ENCODE measurements around the gene SPN. TPM values are rescaled to one million over a fixed set of nuclear protein-coding genes. Genes with fewer than 3 reads are reported as not detected.
"Not testable (repeated sequence)": the region's sequence is repeated elsewhere in the genome, so short reads cannot be mapped to it uniquely, and the experiment has no call there.

SPN gene
- total RNA-seq, 1 donor from 2014 or later: 0.05 TPM

DNA sequence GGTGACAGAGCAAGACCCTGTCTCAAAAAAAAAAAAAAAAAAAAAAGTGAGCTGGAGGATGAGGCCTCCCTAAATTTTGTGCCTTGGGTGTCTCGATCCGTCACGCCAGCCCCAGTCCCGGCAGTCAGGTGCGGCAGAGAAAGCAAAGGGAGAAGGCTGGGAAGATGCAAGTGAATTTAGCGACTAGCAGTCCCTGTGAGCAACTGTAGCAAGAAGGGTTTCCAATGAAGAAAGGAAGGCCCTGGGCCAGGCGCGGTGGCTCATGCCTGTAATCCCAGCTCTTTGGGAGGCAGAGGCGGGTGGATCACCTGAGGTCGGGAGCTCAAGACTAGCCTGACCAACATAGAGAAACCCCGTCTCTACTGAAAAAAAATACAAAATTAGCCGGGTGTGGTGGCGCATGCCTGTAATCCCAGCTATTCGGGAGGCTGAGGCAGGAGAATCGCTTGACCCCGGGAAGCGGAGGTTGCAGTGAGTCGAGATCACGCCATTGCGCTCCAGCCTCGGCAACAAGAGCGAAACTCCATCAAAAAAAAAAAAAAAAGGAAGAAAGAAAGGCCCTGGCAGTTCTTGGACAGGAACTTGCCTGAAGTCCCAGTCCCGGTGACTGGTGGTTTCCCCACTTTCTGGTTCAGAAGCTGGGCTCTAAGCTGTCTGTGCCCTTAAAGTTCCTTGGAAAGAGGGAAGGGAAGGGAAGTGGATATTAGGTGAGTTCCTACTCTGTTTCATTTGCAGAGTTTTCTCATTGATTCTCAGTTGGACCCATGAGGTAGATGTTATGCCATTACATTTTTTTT lies 14.1 kb downstream of the SPN start:
- no peak for DNase-seq (ENCODE audit: low read depth)

DNA sequence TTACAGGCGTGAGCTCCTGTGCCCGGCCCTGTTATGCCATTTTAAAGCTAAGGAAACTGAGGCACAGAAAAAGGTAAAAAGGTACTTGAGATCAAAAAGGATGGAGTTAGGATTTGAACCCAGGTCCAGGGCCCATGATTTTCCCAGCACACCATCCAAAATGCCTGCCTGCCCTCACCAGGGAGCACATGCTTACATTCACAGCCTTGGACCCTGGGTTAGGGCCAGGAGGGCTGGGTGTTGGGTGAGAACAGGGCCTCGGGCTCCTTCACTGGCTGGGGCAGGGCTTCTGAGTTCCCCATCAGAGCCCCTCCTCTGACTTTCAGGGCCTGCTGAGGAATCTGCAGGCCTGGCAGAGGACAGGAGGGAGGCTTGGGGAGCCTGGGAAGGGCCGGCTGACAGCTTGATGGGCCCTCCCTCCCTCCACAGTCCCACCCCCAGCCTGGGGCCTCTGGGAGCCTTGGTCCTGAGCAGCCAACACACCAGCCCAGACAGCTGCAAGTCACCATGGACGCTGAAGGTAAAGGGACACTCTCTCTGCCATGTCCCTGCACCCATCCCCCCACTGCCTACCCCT lies 15.7 kb downstream of the SPN start, which contains the start of gene QPRT:
TSS of gene QPRT (plus strand) at position 490 of the 577 bp plus-strand sequence. CDS start at position 508, 18 bp downstream.
- peak; percentile 62 for DNase-seq (ENCODE audit: low read depth)

DNA sequence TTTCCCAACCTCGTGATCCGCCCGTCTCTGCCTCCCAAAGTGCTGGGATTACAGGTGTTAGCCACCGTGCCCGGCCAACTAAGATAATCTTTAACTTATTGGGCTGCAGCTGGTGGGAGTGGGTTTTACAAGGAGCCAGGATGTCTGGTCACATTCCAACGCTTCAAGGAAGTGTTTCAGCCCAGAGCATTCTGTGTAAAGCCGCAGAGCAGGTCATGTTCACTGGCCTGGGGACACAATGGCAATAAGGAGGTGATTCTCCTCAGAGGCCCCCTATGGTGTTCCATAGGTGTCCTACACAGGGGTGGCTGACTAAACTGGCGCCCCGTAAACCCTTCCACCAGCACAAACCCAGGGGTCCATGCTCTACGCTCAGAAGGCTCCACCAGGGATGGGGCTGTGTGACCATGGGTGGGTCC lies 17.1 kb downstream of the SPN start:
- DNase-seq (ENCODE audit: low read depth): peak; percentile 95

DNA sequence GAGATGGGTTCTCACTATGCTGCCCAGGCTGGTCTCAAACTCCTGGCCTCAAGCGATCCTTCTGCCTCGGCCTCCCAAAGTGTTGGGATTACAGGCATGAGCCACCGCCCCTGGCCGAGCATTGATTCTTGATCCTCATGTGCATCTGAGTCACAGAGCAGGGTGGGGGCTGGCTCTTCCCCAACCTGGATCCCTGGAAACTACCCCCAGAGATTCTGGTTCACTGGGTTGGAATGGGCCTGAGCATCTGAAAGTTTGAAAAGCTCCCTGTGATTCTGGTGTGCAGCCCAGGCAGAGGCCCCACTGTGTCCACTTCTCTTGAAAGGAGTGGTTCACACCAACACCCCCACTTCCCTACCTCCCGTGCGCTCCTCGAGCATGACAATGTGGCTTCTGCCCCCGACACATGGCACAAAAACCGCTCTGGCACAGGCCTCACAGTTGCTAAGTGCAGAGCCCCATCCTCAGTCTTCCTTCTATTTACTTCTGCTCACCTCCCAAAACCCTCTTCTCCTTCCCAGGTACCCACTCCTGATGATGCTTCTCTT lies 20.6 kb downstream of the SPN start:
- DNase-seq (ENCODE audit: low read depth): peak; percentile 27

DNA sequence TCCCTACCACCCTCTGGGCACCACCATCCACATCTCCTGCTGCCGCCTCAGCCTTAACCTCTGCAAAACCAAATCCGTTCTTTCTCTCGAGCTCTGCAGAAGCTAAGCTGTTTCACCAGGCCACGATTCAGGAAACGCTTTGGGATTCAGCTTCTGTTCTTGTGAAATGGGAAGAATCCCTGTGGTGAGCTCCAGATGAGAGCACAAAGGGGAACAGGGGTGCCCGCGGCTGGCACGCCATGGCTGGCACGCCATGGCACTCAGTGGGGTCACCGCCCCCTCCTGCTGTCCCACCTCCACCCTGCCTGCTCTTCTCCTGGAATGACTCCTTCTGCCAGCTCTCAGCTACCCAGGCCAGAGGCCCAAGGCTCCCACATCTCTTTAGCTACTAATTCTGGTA lies 21.6 kb downstream of the SPN start:
- no peak for DNase-seq (ENCODE audit: low read depth)

DNA sequence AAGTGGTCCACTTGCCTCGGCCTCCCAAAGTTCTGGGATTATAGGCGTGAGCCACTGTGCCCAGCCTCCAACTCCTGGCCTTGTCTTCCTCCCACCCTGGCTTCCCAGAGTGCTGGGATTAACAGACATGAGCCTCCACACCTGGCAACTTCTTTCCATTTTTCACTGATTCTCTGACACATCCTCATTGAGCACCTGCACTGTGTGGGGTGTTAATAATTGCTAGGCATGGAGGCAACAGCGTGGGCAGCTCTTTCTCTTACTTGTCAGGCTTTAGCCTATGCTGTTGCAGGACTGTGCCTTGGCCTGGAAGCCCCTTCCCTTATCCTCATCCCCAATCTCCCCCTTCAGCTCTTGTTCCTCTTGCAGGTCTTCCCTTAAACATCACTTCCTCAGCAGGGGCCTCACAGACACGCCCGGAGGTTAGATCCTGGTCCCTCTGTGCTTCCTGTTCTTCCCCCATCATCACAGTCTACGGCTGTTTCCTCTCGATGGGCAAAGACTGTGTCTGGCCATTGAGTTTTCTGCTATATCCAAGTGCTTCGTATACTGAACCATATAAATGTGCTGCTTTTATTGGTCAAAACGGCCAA lies 23.8 kb downstream of the SPN start:
- DNase-seq (ENCODE audit: low read depth): no peak

DNA sequence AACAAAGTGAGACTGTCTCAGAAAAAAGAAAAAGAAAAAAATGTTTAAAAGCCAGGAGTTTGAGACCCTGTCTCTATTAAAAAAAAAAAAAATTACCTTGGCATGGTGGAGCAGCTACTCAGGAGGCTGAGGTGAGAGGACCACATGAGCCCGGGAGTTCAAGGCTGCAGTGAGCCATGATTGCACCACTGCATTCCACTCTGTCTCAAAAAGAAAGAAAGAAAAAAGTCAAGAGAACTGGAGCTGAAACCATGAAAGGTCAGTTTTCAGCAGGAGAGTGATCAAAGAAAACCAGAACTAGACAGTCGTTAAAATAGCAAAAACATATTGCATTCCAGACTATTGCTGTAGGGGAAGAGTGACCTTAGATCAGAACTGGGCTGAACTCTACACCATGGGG lies 24.7 kb downstream of the SPN start:
- DNase-seq (ENCODE audit: low read depth): no peak

DNA sequence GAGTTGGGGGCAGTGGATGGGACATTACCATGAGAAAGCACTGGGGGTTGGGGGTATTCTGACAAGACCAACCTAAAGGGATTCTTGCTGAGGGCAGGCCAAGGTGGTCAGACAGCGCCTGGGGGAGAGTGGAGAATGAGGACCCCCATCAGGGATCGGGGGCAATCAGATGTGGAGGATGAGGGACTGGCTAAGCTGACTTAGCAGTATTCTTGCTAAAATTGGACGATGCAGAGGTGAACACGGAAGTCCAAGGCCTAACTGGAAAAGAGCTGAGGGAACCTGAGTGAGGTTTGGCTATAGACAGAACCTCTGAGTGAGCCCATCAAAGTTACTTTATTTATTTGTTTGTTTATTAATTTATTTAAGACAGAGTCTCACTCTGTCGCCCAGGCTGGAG lies 25.1 kb downstream of the SPN start:
- DNase-seq (ENCODE audit: low read depth): no peak

DNA sequence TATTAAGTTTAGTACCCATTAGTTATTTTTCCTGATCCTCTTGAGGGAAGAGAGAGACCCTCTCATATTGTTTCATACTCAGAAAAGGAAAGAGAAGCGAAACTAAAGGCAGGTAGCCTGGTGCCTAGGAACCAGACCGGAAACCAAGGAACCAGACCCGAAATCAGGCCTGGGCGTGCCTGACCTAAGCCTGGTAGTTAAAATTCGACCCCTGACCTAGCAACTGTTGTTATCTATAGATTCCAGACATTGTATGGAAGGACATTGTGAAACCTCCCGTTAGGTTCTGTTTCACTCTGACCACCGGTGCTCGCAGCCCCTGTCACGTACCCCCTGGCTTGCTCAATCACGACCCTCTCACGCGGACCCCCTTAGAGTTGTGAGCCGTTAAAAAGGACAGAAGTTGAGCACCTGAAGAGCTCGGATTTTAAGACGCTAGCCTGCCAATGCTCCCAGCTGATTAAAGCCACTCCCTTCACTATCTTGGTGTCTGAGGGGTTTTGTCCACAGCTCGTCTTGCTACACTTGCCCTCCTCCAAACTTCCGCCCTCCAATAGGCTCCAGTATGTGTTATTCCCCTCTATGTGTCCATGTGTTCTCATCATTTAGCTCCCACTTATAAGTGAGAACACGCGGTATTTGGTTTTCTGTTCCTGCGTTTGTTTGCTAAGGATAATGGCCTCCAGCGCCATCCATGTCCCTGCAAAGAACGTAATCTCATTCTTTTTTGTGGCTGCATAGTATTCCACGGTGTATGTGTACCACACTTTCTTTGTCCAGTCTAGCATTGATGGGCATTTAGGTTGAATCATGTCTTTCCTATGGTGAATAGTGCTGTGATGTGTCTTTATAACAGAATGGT lies 26.7 kb downstream of the SPN start:
- DNase-seq (ENCODE audit: low read depth): not testable (repeated sequence)

DNA sequence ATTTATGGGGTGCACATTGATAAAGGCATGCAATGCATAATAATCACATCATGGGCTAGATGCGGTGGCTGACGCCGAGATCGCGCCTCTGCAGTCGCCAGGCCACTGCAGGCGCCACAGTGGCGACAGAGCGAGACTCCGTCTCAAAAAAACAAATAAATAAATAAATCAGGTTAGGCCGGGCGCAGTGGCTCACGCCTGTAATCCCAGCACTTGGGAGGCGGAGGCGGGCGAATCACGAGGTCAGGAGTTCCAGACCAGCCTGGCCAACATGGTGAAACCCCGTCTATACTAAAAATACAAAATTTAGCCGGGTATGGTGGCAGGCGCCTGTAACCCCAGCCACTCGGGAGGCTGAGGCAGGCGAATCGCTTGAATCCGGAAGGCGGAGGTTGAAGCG lies 29.6 kb downstream of the SPN start:
- DNase-seq (ENCODE audit: low read depth): not testable (repeated sequence)

DNA sequence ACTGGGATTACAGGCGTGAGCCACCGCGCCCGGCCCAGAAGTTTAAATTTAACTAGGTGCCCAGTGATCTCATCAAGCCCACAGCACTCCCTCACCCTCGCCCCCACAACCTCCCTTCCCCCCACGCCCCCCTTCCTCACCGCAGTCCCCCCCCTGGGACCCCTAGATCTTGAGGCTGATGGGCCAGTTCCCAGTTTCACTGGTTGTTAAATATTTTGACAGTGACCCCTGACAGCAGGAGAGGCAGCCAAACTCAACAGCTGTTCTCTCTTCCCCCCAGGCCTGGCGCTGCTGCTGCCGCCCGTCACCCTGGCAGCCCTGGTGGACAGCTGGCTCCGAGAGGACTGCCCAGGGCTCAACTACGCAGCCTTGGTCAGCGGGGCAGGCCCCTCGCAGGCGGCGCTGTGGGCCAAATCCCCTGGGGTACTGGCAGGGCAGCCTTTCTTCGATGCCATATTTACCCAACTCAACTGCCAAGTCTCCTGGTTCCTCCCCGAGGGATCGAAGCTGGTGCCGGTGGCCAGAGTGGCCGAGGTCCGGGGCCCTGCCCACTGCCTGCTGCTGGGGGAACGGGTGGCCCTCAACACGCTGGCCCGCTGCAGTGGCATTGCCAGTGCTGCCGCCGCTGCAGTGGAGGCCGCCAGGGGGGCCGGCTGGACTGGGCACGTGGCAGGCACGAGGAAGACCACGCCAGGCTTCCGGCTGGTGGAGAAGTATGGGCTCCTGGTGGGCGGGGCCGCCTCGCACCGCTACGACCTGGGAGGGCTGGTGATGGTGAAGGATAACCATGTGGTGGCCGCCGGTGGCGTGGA lies 31.5 kb downstream of the SPN start:
- no peak for DNase-seq (ENCODE audit: low read depth)

DNA sequence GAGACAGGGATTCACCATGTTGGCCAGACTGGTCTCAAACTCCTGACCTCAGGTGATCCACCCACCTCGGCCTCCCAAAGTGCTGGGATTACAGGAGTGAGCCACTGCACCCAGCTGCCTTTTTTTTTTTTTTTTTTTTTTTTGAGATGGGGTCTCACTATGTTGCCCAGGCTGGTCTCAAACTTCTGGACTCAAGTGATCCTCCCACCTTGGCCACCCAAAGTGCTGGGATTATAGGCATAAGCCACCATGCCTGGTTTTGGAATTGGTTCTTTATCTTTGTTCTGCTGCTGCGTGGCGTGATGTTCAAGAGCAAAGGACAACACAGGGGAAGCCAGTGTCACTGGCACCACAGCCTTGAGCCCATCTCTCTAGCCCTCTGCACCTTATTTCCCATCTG lies 32.6 kb downstream of the SPN start:
- not testable (repeated sequence) for DNase-seq (ENCODE audit: low read depth)

DNA sequence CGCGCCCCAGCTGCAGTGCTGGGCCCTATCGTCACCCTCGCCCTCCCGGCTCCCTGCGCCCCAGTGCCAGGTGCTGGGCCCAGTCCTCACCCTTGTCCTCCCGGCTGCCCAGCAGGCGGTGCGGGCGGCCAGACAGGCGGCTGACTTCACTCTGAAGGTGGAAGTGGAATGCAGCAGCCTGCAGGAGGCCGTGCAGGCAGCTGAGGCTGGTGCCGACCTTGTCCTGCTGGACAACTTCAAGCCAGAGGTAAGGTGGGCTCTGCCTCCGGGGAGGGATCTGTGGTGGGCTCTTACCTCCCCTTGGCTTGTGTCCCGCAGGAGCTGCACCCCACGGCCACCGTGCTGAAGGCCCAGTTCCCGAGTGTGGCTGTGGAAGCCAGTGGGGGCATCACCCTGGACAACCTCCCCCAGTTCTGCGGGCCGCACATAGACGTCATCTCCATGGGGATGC lies 33.9 kb downstream of the SPN start:
- DNase-seq (ENCODE audit: low read depth): no peak

DNA sequence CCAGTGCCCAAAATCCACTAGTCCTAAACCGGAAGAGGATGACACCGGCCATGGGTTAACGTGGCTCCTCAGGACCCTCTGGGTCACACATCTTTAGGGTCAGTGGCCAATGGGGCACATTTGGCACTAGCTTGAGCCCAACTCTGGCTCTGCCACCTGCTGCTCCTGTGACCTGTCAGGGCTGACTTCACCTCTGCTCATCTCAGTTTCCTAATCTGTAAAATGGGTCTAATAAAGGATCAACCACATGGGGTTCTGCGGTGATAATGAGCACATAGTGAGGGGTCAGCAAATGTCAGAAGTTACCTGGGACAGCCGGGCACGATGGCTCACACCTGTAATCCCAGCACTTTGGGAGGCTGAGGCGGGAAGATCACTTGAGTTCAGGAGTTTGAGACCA lies 34.3 kb downstream of the SPN start:
- no peak for DNase-seq (ENCODE audit: low read depth)

DNA sequence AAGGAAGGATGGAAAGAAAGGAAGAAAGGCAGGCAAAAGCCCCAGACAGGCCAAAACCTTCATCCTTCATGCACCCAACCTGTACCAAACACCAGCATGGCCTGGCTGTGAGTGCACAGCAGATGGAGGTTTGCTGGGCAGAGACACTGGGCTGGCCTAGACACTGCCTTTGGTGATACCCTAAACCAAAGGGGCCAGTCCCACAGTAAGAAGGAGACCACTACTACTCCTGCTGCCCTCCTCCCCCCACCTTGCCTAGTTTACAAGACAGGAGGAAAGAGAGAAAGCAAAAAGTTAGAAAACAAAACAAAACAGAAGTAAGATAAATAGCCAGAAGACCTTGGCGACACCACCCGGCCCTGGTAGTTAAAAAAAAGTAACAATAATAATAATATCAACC lies 35.0 kb downstream of the SPN start:
- DNase-seq (ENCODE audit: low read depth): no peak

DNA sequence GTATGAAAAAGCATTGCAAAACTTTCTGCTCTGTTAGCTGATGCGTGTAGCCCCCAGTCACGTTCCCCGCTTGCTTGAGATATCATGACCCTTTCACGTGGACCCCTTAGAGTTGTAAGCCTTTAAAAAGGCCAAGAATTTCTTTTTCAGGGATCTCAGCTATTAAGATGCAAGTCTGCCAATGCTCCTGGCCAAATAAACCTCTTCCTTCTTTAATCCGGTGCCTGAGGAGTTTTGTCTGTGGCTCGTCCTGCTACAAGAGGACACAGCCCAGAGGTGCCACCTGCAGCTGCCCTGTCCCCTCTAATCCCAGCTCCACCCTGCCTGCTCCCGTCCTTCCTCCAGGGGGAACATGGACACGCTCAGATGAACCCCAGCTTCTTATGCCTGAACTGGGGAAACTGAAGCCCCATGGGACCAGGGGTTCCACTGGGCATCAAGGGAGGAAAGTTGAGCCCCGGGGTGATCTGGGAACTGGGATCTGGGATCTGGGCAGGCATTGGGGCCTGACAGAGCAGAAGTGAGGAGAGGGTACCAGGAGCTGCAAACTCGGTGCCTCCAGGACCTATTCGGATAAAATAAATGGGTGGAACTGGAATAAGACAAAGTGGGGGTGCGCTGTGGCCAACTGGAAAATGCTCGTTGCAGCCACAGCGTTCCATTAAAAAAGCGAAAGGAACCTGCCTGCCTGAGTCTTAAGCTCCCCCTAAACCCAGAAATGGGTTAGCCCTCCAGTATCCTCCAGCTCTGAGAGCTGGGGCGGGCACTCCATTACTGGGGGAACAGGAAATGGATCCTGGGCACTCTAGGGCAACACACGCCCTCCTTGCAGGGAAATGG lies 35.7 kb downstream of the SPN start:
- no peak for DNase-seq (ENCODE audit: low read depth)

DNA sequence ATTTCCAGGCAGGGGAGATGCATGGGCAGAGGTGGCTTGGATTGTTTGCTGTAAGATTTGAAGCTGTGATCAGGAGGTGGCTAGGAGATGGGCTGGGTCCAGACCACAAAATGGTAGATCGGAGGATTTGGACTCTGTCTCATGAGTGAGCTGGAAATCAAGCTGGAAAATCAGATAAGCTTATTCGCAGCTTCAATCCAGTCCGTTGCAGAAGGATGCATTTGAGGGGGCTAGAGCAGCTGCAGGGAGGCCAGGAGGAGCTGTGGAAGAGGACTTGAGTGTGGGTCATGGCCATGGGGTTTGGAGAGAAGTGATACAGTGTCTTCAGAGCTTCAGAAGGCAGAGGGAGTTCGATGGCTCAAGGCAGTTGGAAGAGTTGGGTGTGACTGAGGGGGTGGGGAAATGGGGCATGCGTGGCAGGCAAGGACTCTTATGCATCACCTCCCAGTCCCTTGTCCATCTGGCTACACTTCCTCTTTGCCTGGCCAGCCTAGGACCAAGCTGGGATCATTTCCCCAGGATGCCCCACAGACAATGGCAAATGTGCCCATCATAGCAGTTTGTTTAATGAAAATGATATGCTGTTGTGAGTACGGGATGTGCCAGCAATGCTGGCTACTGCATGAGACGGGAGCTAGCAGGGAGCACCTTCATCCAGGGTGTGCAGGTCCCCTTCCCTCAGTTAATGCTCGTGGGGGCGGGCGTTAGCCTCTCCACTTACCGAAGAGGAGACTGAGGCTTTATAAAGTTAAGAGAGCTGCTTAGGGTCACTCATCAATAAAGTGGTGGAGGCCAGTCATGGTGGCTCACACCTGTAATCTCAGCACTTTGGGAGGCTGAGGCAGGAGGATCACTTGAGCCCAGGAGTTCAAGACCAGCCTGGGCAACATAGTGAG lies 36.5 kb downstream of the SPN start:
- no peak for DNase-seq (ENCODE audit: low read depth)

DNA sequence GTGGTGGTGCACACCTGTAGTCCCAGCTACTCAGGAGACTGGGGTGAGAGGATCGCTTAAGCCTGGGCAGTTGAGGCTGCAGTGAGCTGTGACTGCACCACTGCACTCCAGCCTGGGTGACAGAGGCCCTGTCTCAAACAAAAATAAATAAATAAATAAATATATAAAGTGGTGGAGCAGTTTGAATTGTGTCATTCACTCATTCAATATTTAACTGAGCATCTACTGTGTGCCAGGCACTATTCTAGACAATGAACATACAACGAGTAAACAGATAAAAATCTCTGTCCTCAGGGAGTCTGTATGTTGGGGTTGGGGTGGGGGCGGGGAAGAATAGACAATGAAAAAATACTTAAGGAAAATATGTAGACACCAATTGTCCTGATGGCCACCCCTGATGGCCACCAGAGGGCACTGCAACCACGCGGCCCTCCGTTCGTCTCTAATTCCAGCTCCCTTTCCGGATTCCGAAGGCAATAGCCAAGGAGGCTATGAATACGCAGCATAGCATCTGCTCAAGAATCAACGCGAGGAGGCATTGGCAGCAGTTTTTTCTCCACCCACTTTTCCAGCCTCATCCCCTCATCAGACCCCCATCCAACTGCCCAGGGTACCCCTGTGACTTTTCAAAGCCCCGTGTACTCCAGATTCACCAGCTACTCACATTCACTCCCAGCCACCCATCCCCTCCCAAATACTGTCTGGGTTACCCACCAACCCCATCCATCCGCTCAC lies 37.4 kb downstream of the SPN start:
- DNase-seq (ENCODE audit: low read depth): peak; percentile 77
